Measurements from ENCODE around the gene SEC24B. TPM values are rescaled to one million over a fixed set of nuclear protein-coding genes. Genes with fewer than 3 reads are reported as not detected.
A peak's percentile ranks its signal among the peaks of the same experiment; 100 is the strongest.
"Not testable (repeated sequence)": the region's sequence is repeated elsewhere in the genome, so short reads cannot be mapped to it uniquely, and the experiment has no call there.

The SEC24B gene
- polyA plus RNA-seq, 12 donors = 17.2 to 40.9 (median 30.4) TPM; not detected in 1

DNA sequence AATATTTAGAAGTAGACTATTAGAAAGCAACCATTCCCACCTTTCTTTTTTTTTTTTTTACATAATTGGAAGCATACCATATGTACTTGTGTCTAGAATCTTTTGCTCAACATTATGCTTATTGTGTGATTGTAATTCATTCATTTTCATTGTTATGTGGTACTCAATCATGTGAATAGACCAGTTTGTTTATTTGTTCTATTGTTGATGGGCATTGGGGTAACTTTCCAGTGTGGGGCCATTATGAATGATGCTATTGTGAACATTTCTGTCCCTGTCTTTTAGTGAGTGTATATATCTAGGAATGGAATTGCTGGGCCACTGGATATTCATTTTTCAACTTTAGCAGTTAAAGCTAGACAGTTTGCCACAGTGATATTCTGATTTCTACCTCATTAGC, 63.9 kb downstream of the SEC24B start:
- no peak for DNase-seq

- DNase-seq = no peak
Observed at GRCh38 chr4:109499513-109499912, 65.9 kb downstream of the SEC24B start.

DNA sequence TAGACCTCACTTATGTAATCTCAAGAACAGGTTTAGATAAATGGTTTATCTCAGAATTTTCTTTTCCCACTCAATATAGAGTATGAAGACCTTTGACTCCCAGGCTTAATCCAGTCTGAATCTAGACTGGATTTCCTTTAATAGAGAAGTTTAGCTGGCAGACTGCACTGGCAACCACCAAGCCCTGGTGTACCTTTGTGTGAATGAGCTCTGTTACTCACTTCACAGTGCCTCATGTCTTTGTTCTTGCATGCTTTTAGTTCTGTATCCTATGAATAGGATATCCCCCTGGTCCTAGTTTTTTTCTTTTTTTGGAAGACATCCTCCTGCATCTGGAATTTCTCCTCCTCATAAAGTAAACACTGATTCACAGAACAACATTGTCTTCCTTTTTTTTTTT, 73.3 kb downstream of the SEC24B start:
- DNase-seq = no peak

DNA sequence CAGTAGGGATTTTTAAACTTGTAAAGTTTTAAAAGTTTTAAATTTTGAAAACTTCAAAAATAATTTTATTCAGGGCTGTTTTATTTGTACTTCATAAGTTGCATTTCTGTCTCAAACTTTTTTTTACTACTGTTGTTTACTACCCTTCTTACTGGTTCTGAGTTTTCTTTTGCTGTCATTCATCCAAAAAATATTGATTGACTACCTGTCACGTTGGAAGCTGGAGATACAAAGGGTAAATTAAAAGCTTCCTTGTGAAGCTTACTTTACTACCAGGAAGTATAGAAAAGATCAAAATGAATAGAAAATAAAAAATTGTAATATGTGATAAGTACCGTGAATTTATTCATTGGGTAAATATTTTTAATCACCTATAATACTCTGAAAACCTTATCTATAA, 77.1 kb downstream of the SEC24B start:
- no peak for DNase-seq

DNA sequence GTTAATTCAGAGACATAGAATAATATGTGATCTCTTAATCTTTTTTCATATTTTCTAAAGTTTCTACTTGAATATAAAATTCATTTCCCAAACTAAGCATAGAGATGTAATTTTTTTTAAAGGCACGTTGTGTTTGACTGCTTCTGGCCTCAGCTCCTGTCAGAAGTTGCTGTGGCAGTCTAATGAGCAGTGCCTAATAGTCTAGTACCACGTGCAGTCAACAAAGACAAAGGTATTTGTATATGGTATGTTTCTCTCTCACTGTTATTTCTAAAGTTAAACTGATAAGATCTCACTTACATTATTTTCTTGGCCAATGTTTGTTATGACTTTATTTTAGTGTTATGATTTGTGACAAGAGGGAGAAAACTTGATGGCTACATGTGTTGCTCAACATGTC, 77.8 kb downstream of the SEC24B start:
- DNase-seq = no peak

DNA sequence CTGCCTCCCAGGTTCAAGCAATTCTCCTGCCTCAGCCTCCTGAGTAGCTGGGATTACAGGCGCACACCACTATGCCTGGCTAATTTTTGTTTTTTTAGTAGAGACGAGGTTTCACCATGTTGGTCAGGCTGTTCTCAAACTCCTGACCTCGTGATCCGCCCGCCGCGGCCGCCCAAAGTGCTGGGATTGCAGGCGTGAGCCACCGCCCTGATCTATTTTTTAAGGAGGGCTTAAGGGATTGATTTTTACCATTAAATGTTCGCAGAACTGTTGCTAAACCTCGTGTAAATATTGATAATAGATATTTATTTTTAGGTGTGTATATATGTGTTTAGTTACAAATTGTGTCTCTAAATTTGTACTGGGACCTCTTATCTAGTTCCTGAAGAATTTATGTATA, 79.8 kb downstream of the SEC24B start:
- not testable (repeated sequence) for DNase-seq

GRCh38 chr4:109532182-109532581, 98.6 kb downstream of the SEC24B start:
- DNase-seq = no peak

DNA sequence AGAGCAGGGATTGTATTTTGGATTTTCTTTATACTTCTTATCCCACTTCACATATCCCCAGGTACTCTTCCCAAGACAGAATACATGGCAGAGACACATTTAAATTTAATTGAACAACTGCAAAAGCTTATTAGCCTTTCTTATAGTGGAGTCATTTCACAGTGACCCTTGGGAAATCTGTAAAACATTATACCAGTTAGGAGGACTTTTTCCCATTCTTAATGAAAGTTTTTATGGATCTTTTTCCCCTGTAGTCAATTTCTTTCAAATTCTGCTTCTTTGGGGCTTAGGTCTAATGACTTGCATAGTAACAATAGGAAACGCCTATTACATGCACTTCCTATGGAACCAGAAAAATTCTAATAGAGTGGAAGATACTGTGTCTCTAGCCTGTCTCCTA, 111.8 kb downstream of the SEC24B start:
- no peak for DNase-seq

DNA sequence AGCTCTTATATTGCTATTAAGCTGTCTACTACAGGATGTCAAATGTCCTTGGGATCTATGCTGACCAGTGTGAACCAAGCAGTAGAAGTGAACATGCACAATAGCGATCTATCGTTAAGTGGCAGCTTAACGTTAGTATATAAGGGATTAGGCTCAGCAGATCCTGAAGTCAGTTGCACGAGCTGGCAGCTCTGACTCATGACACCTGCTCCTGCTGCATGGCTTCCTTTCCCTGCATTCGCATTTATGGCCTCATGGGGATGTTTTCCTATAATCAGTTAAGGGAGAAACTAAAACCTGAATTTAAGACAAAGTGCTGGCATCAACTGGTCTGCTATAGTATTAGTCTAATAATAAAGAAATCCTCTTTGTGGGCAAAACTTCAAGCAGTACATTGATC, 113.8 kb downstream of the SEC24B start:
- DNase-seq = no peak

DNA sequence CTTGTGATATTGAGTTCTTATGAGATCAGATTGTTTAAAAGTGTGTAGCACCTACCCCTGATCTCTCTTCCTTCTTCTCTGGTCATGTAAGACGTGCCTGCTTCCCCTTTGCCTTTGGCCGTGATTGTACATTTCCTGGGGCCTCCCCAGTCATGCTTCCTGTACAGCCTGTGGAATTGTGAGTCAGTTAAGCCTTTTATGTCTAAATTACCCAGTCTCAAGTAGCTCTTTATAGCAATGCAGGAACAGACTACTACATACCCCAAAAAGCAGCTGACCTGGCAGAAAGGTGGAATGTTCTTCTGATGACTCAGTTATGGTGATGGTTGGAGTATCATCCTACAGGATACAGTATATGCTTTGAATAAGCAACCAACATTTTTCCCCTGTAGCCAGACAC, 115.0 kb downstream of the SEC24B start:
- DNase-seq = no peak

- DNase-seq = no peak
Observed at GRCh38 chr4:109552237-109552636, 118.6 kb downstream of the SEC24B start.

DNA sequence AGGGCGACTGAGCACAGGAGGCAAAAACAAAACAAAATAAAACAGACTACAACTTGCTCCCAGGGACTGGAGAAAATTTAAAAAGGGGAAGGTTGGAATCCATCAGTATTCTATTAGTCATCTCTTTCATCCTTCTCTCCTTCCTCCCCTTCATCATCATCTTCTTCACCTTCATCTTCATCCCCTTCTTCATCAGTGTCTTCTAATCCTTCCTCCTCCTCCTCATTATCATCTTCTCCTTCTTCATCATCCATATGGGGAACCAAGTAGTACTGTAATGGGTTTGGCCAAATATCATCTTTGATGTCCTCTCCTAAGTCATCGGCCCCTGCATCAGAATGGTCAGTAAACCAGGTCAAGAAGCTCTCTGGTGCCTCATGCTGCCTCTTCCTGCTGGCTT, 119.5 kb downstream of the SEC24B start:
- DNase-seq = no peak

DNA sequence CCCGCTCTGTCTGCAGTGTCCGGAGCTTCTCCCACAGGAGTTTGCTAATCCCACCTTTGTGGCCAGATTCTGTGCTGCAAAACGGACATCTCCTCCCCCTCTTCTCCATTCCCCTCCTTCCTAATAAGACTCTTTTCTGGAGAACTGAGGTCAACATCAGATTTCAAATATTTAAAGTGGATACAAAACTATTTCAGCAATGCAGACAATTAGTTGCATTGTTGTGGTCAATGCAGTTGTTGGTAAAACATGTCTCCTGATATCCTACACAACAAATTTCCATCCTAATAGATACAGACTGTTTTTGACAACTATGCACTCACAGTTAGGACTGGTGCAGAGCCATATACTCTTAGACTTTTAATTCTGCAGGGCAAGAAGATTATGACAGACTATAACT, 121.4 kb downstream of the SEC24B start:
- DNase-seq = no peak

DNA sequence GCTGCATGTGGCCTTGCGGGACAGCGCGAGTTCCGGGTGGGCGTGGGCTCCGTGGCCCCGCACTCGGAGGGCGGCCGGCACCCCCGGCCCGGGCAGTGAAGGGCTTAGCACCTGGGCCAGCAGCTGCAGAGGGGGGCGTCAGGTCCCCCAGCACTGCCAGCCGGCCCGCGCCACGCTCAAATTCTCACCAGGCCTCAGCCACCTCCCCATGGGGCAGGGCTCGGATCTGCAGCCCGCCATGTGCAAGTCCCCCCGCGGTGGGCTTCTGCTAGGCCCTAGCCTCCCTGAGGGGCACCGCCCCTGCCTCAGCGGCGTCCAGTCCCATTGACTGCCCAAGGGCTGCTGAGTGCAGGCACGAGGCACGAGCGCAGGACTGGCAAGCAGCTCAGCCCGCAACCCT, 123.8 kb downstream of the SEC24B start:
- DNase-seq = no peak

GRCh38 chr4:109558095-109558494, 124.5 kb downstream of the SEC24B start:
- not testable (repeated sequence) for DNase-seq

- no peak for DNase-seq
Observed at GRCh38 chr4:109559625-109559982, 126.0 kb downstream of the SEC24B start.

GRCh38 chr4:109559983-109560686, 126.5 kb downstream of the SEC24B start, which contains the start of gene MCUB:
Gene MCUB, plus strand, starts transcription at chr4:109560246. Its CDS starts 92 bp downstream, at chr4:109560338.
- peak; percentile 87 for DNase-seq

DNA sequence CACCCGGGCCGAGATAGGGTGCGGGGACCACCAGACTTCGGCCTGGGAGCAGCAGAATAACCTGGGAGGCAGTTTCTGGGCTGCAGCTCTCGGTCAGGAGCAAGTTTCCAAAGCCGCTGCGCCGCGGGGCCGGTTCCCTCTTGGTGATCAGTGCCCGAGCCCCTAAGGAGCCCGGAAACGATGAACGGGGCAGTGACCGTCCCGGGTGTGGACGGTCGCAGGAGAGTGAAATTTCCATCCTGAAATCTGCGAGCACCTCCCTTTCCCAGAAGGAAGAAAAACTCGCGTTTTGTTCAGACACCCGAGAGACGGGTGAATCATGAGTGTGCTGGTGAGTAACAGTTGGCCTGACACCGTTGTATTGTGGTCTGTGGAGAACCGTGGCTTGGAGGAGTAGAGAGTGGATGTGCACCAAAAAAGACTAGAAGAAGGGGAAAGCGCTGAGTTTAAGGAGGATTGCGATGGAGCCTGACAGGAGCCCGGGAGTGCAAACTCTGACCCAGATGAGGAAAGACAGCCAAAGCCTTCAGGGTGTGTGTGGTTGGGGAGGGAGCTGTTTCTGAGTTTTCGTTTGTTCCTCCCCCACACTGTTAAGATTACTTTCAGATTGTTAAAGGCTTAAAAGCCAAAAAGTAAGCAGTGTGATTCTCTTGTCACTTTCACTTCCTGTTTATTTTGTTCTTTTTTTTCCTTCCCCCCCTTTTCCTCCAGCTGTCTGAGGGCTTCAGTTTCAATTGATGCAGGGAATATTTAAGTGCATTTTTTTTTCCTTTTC, 127.3 kb downstream of the SEC24B start:
- DNase-seq = peak; percentile 67

DNA sequence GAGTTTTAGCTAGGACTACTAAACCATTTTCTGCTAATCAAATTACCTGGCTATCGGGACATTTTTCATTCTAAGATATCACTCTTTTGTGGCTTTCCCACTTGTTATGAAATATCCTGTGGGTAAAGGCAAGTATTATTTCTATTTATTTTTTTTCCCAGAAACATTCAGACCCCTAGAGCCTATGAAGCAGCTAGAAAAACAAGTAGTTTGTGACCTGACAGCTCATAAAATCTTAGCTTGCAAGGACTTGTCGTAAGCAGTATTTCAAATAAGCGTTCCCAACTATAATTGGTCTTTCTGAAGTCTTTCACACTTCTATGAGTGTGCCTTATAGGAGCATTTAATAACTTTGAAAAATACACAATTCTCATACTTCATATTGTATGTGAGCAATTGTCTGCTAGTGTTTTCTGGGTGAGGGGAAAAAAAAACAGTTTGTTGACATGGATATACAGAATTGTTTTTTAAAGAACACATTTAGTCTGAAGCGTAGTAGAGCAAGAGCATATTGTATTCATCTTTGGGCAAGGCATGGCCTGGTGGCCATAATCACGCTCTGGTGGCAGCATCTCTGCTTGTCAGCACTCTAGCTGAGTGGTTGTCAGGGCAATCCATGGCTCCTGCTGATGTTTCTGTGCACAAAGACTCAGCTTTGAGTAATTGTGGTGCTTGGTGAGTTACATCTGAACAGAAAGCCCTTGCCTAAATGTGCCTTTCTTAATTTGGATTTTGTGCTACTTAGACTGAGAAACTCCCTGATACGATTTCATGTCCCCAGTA, 129.0 kb downstream of the SEC24B start:
- no peak for DNase-seq

DNA sequence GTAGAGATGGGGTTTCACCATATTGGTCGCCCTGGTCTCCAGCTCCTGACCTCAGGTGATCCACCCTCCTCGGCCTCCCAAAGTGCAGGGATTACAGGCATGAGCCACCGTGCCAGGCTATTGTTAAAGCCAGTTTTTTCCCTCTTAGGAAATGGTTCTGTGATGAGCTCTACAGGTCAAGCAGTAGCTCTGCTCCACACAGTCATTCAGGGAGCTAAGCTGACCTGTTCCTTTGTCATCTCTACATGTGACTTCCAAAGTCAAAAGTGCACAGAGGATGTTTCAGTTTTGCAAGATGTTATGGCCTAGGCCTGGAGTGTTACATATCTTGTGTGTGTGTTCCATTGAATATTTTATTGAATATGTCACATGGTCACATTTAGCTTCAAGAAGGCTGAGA, 137.9 kb downstream of the SEC24B start:
- no peak for DNase-seq

DNA sequence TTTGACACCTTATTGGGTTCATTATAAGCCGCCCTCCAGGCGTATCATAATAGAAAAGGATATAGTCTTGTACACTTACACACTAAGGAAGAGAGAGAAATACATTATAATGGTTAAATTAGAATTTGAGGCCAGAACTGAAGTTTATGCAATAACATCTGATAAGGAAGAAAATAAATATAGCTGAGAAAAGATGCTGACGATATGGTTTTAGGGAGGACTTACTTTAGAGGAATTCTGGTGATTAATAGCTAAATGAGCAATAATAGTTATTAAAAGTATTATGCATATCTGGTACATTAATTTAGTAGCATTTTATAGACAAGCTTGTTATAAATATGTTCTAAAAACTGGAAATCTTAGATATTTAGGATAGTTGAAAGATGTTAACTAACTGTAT, 138.5 kb downstream of the SEC24B start:
- no peak for DNase-seq

- DNase-seq = peak; percentile 15
Observed at GRCh38 chr4:109574443-109574850, 140.8 kb downstream of the SEC24B start.

All from muscle of arm (tissue), 12 donors.